ENCODE results near the gene CREBBP.

The CREBBP gene

GRCh38 chr16:3797904-3798811 lies 82.4 kb downstream of the CREBBP start:
- DNase-seq (ENCODE audit: low read depth), result no peak

GRCh38 chr16:3797473-3797872 lies 83.0 kb downstream of the CREBBP start:
- DNase-seq (ENCODE audit: low read depth), result no peak

GRCh38 chr16:3793161-3793576 lies 87.3 kb downstream of the CREBBP start:
- DNase-seq (ENCODE audit: low read depth), result no peak

GRCh38 chr16:3792472-3793012 lies 88.0 kb downstream of the CREBBP start:
- DNase-seq (ENCODE audit: low read depth), result no peak

- no peak for DNase-seq (ENCODE audit: low read depth)
Measured at GRCh38 chr16:3791701-3792100, 88.8 kb downstream of the CREBBP start.

GRCh38 chr16:3789375-3790099 lies 91.0 kb downstream of the CREBBP start:
- no peak for DNase-seq (ENCODE audit: low read depth)

GRCh38 chr16:3788711-3789374 lies 91.7 kb downstream of the CREBBP start:
- DNase-seq (ENCODE audit: low read depth), result no peak

- no peak for DNase-seq (ENCODE audit: low read depth)
Measured at GRCh38 chr16:3787924-3788661, 92.4 kb downstream of the CREBBP start.

GRCh38 chr16:3785413-3785812 lies 95.1 kb downstream of the CREBBP start:
- no peak for DNase-seq (ENCODE audit: low read depth)

- no peak for DNase-seq (ENCODE audit: low read depth)
Measured at GRCh38 chr16:3783516-3783915, 97.0 kb downstream of the CREBBP start.

- DNase-seq (ENCODE audit: low read depth), result no peak
Measured at GRCh38 chr16:3782566-3782965, 97.9 kb downstream of the CREBBP start.

GRCh38 chr16:3781421-3781820 lies 99.1 kb downstream of the CREBBP start:
- no peak for DNase-seq (ENCODE audit: low read depth)

GRCh38 chr16:3780570-3780969 lies 99.9 kb downstream of the CREBBP start:
- DNase-seq (ENCODE audit: low read depth), result no peak

GRCh38 chr16:3776316-3776715 lies 104.2 kb downstream of the CREBBP start:
- no peak for DNase-seq (ENCODE audit: low read depth)

- no peak for DNase-seq (ENCODE audit: low read depth)
Measured at GRCh38 chr16:3774819-3775218, 105.7 kb downstream of the CREBBP start.

- DNase-seq (ENCODE audit: low read depth), result no peak
Measured at GRCh38 chr16:3774156-3774767, 106.3 kb downstream of the CREBBP start.

- no peak for DNase-seq (ENCODE audit: low read depth)
Measured at GRCh38 chr16:3773663-3774062, 106.8 kb downstream of the CREBBP start.

- DNase-seq (ENCODE audit: low read depth), result no peak
Measured at GRCh38 chr16:3771513-3771912, 109.0 kb downstream of the CREBBP start.

GRCh38 chr16:3770530-3770929 lies 110.0 kb downstream of the CREBBP start:
- DNase-seq (ENCODE audit: low read depth), result no peak

GRCh38 chr16:3769942-3770341 lies 110.6 kb downstream of the CREBBP start:
- no peak for DNase-seq (ENCODE audit: low read depth)

- DNase-seq (ENCODE audit: low read depth), result no peak
Measured at GRCh38 chr16:3769013-3769412, 111.5 kb downstream of the CREBBP start.
